Breast epithelium (tissue), 4 donors: ENCODE measurements around the gene GGT5. TPM values are rescaled to one million over a fixed set of nuclear protein-coding genes. Genes with fewer than 3 reads are reported as not detected.

Experiments
- DNase-seq, 2 donors: peaks; one replicate each; pipeline ENCODE4 v3.0.0-alpha.2; 2019; ENCODE audit warnings: low spot score in 2 of 2
- H3K27ac ChIP-seq, 2 donors: fragments of 200-600 bp; sonication (generic) in 1 of 2; one replicate each; pipeline ENCODE4 v1.5.1; 2016 to 2019; ENCODE audit warnings: mild to moderate bottlenecking in 1 of 2
- H3K27me3 ChIP-seq, 2 donors: fragments of 200-600 bp; sonication (generic) in 1 of 2; one replicate each; pipeline versions ENCODE4 v1.5.1 to v1.6.0; 2017 to 2019; ENCODE audit warnings: control low read depth in 1 of 2, mild to moderate bottlenecking in 1 of 2
- H3K36me3 ChIP-seq: fragments of 200-600 bp; one replicate; pipeline ENCODE4 v1.5.1; 2019
- H3K4me1 ChIP-seq, 2 donors: fragments of 200-600 bp; sonication (generic); one replicate each; pipeline ENCODE4 v1.5.1; 2016 to 2019; ENCODE audit warnings: control low read depth in 1 of 2
- H3K4me3 ChIP-seq, 3 donors: fragments of 200-600 bp; sonication (generic); 1 replicate in 2 of 3; 2 replicates in 1 of 3; pipeline ENCODE4 v1.5.1; 2016 to 2019; ENCODE audit warnings: mild to moderate bottlenecking in 3 of 3, moderate library complexity in 2 of 3
- H3K9me3 ChIP-seq, 2 donors: fragments of 200-600 bp; sonication (generic) in 1 of 2; one replicate each; pipeline ENCODE4 v1.5.1; 2016 to 2019; ENCODE audit warnings: control low read depth in 1 of 2
- CTCF ChIP-seq, 3 donors: fragments of 450-650 bp; IDR thresholded peaks; one replicate each; pipeline ENCODE4 v1.5.1; 2016 to 2017; ENCODE audit warnings: antibody characterized with exemption in 3 of 3, mild to moderate bottlenecking in 3 of 3, moderate library complexity in 3 of 3
- POLR2A ChIP-seq: fragments of 450-650 bp; IDR thresholded peaks from one replicate; pipeline ENCODE4 v1.6.1; 2016; ENCODE audit warnings: antibody characterized with exemption, mild to moderate bottlenecking, moderate library complexity
- POLR2AphosphoS5 ChIP-seq, 3 donors: sonication (generic); formaldehyde crosslinking; IDR thresholded peaks; one replicate each; pipeline ENCODE4 v1.6.1; 2017; ENCODE audit warnings: antibody characterized with exemption in 3 of 3
- intact Hi-C: fragments of 100-400 bp; cut with DNase I; formaldehyde crosslinking; loops from one replicate; pipeline ENCODE4 v1.15.1; 2023; ENCODE audit warnings: low total_unique reads
- total RNA-seq, 3 donors: library from RNA; depleted of rRNA; stranded (reverse); fragments of >200 nt; gene quantifications; one replicate each; pipeline ENCODE4 v1.1.0, GENCODE V29; 2016

GGT5 gene
- total RNA-seq, 3 donors from 2014 or later, result 27.1 to 114 (median 61.0) TPM

- Histone ChIP-seq H3K9me3 (peaks cover 5 to 10% of the 10 kb centered on the region in 2 donors), H3K4me3 (no peak overlapping the region), H3K27ac (no peak overlapping the region), H3K4me1 (no peaks in the 10 kb centered on the region), H3K27me3 (no peaks in the 10 kb centered on the region), H3K36me3 (no peaks in the 10 kb centered on the region)
- no peak for DNase-seq
- no peak for TF ChIP-seq POLR2A
- TF ChIP-seq CTCF (IDR thresholded peaks at IDR 0.05), result no peak
- TF ChIP-seq POLR2AphosphoS5 (IDR thresholded peaks at IDR 0.05), result no peak
- intact Hi-C loops, result loop anchor here (5.0 kb wide), 1 partner anchor 532 kb away; the partner anchor contains the start of gene RGL4
Observed at GRCh38 chr22:24224468-24224867, 20.4 kb downstream of the GGT5 start.

- Histone ChIP-seq H3K36me3 (no peaks in the 10 kb centered on the region), H3K4me3 (no peak overlapping the region), H3K9me3 (peaks cover 3 to 4% of the 10 kb centered on the region in 2 donors), H3K27me3 (no peaks in the 10 kb centered on the region), H3K27ac (no peak overlapping the region), H3K4me1 (no peaks in the 10 kb centered on the region)
- TF ChIP-seq CTCF (IDR thresholded peaks at IDR 0.05) (no peak), POLR2A (no peak), POLR2AphosphoS5 (IDR thresholded peaks at IDR 0.05) (no peak)
- no peak for DNase-seq
- intact Hi-C loops, result loop anchor here (5.0 kb wide), 1 partner anchor 527 kb away; the partner anchor contains the start of gene RGL4
Observed at GRCh38 chr22:24219750-24220149, 25.1 kb downstream of the GGT5 start.

- intact Hi-C loops, result no loop called here
- TF ChIP-seq CTCF (IDR thresholded peaks at IDR 0.05), result no peak
- TF ChIP-seq POLR2A, result no peak
- DNase-seq, result no peak
- H3K9me3 ChIP-seq, result no peaks in the 10 kb centered on the region
- no peaks in the 10 kb centered on the region for H3K36me3 ChIP-seq
- no peak overlapping the region for H3K27ac ChIP-seq
- no peaks in the 10 kb centered on the region for H3K4me1 ChIP-seq
- H3K4me3 ChIP-seq, result no peak overlapping the region
- H3K27me3 ChIP-seq, result no peaks in the 10 kb centered on the region
Observed at GRCh38 chr22:24217384-24217783, 27.5 kb downstream of the GGT5 start.

- no peaks in the 10 kb centered on the region for H3K9me3 ChIP-seq
- intact Hi-C loops, result no loop called here
Observed at GRCh38 chr22:24216541-24217209, 28.2 kb downstream of the GGT5 start.

More at GRCh38 chr22:24216541-24217209, 28.2 kb downstream of the GGT5 start:
- Histone ChIP-seq H3K4me3 (no peak overlapping the region), H3K27me3 (no peaks in the 10 kb centered on the region), H3K4me1 (no peaks in the 10 kb centered on the region), H3K36me3 (no peaks in the 10 kb centered on the region), H3K27ac (no peak overlapping the region)
- TF ChIP-seq POLR2AphosphoS5 (IDR thresholded peaks at IDR 0.05), result no peak
- TF ChIP-seq POLR2A, result no peak
- no peak for TF ChIP-seq CTCF (IDR thresholded peaks at IDR 0.05)
- no peak for DNase-seq
